GM12872 (cell line): ENCODE results near the gene TGFBR2.

ENCODE experiments used
- TF ChIP-seq, protein P1 (sequence below): IDR thresholded peaks from 3 replicates; pipeline ENCODE4 v1.5.1; 2011; ENCODE audit warnings: low read depth, mild to moderate bottlenecking, low read length, moderate library complexity; ENCODE audit not compliant: insufficient read depth

Gene TGFBR2

DNA sequence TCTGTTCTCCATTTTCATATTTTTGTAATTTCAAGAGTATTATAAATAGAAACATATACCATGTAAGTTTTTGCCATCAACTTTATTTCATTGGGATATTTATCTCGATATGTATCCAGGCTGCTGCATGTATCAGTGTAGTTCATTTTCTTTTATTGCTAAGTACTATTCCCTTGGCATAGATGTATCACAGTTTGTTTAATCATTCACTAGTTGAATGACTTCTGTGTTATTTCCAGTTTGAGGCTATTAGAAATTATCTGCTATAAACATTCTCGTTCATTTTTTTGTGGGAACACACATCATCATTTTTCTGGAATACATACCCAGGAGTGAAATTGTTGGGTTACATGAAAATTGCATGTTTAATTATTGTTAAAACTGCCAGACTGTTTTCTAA lies 18.5 kb upstream of the TGFBR2 start:
- TF ChIP-seq, protein P1, sequence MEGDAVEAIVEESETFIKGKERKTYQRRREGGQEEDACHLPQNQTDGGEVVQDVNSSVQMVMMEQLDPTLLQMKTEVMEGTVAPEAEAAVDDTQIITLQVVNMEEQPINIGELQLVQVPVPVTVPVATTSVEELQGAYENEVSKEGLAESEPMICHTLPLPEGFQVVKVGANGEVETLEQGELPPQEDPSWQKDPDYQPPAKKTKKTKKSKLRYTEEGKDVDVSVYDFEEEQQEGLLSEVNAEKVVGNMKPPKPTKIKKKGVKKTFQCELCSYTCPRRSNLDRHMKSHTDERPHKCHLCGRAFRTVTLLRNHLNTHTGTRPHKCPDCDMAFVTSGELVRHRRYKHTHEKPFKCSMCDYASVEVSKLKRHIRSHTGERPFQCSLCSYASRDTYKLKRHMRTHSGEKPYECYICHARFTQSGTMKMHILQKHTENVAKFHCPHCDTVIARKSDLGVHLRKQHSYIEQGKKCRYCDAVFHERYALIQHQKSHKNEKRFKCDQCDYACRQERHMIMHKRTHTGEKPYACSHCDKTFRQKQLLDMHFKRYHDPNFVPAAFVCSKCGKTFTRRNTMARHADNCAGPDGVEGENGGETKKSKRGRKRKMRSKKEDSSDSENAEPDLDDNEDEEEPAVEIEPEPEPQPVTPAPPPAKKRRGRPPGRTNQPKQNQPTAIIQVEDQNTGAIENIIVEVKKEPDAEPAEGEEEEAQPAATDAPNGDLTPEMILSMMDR = no peak

DNA sequence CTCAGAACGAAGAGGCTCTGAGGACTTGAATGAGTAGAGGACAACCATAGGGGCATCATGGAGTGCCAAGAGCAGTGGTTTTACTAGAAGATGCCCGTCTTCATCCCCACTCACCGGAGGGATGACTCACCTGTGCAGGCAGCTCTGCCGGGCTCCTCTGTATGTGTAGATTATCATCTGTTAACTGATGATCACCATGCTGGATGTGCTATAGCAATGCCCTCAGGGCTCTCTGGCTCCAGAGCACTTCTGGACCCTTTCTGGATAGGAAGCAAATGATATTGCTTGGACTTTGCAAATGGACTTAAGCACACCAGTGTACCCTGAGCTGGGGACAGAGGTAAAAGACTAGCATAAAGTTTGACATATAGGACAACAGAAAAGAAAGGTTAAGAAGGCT lies 10.2 kb upstream of the TGFBR2 start:
- TF ChIP-seq, protein P1 = no peak

DNA sequence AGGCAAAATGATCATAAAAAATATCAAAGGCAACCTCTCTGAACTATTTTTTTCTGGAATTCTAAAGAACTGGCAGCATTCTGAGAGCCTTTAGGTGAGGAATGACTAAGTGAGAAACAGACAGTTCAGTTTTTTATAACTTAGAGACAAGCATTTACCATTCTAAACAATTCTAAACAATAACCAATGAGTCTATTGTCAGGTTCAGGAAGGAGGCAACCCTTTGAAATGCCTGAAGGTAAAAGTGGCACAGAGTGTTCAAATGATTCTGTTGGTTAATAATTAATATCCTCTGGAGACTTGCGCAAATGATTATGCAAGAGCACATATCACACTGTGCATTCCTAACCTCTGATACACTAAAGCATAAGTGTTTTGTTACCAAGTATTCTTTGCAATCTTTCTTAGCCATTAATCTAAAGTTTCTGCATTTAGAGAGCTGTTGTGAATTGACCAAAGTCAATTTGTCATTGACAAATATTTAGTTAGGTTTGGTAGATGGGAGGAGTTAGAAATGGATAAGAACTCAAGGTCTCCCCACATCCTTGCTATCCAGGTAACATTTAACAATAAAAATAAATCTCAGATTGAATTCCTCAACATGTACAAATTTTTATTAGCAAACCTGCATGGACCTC lies 9.2 kb upstream of the TGFBR2 start:
- TF ChIP-seq, protein P1 = no peak

DNA sequence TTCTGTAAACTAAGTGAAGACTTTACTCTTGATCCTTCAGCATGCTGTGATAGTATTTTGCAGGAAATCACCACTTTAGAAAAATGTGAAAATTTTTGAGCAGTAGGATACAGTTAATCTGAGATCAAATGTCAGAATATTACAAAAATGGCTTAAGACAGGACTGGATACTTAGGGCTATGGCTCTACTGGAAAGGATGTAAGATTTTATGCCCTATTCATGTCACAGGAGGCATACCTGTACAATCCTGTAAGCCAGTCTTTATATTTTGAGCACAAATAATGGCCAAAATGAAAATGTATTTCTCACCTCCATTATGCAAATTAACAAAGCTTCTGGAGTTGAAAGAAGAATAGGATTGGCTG lies 8.6 kb upstream of the TGFBR2 start:
- TF ChIP-seq, protein P1 = no peak

GRCh38 chr3:30598668-30599545 lies 7.5 kb upstream of the TGFBR2 start:
- TF ChIP-seq, protein P1 = no peak

- TF ChIP-seq, protein P1 = no peak
These were observed 5.8 kb upstream of the TGFBR2 start for GRCh38 chr3:30600572-30600971.

GRCh38 chr3:30602946-30603345 lies 3.5 kb upstream of the TGFBR2 start:
- TF ChIP-seq, protein P1 = no peak
